Medulla oblongata (tissue), 1 donor: ENCODE data around the gene CTSS.
"Not testable (repeated sequence)": the region's sequence is repeated elsewhere in the genome, so short reads cannot be mapped to it uniquely, and the experiment has no call there.

ENCODE experiments used
- DNase-seq: peaks from one replicate; pipeline ENCODE4 v3.0.0-alpha.2; 2015; ENCODE audit errors: extremely low spot score

The CTSS gene

GRCh38 chr1:150765296-150765976 lies at the start of gene CTSS:
Gene CTSS (minus strand): TSS chr1:150765778. CDS start chr1:150764763, 1,015 bp downstream.
- peak; percentile 72 for DNase-seq

GRCh38 chr1:150813028-150813707 lies 47.6 kb upstream of the CTSS start:
- peak; percentile 51 for DNase-seq

- no peak for DNase-seq
Measured at GRCh38 chr1:150810958-150811659, 45.5 kb upstream of the CTSS start.

- no peak for DNase-seq
Measured at GRCh38 chr1:150809651-150810050, 44.1 kb upstream of the CTSS start.

GRCh38 chr1:150808846-150809245 lies 43.3 kb upstream of the CTSS start:
- DNase-seq, result no peak

GRCh38 chr1:150808121-150808520 lies 42.5 kb upstream of the CTSS start, which contains the start of gene CTSK:
Gene CTSK (minus strand): TSS chr1:150808260. CDS start chr1:150806805, 1,455 bp downstream.
- no peak for DNase-seq

GRCh38 chr1:150807249-150808023 lies 41.9 kb upstream of the CTSS start:
- DNase-seq, result no peak

GRCh38 chr1:150805899-150806298 lies 40.3 kb upstream of the CTSS start:
- no peak for DNase-seq

GRCh38 chr1:150804671-150805070 lies 39.1 kb upstream of the CTSS start:
- no peak for DNase-seq

- no peak for DNase-seq
Measured at GRCh38 chr1:150799089-150799488, 33.5 kb upstream of the CTSS start.

- DNase-seq, result no peak
Measured at GRCh38 chr1:150798525-150798924, 32.9 kb upstream of the CTSS start.

- DNase-seq, result no peak
Measured at GRCh38 chr1:150796374-150796773, 30.8 kb upstream of the CTSS start.

- not testable (repeated sequence) for DNase-seq
Measured at GRCh38 chr1:150793778-150794177, 28.2 kb upstream of the CTSS start.

GRCh38 chr1:150793221-150793620 lies 27.6 kb upstream of the CTSS start:
- DNase-seq, result no peak

GRCh38 chr1:150791585-150791984 lies 26.0 kb upstream of the CTSS start:
- peak; percentile 44 for DNase-seq

GRCh38 chr1:150789396-150789795 lies 23.8 kb upstream of the CTSS start:
- DNase-seq, result peak; percentile 65

GRCh38 chr1:150788946-150789345 lies 23.4 kb upstream of the CTSS start:
- no peak for DNase-seq

GRCh38 chr1:150787455-150787854 lies 21.9 kb upstream of the CTSS start:
- no peak for DNase-seq

GRCh38 chr1:150780510-150780909 lies 14.9 kb upstream of the CTSS start:
- no peak for DNase-seq

- DNase-seq, result peak; percentile 15
Measured at GRCh38 chr1:150778409-150778808, 12.8 kb upstream of the CTSS start.

GRCh38 chr1:150777544-150777943 lies 12.0 kb upstream of the CTSS start:
- no peak for DNase-seq
